ENCODE data around the gene SNTG2.

DNA sequence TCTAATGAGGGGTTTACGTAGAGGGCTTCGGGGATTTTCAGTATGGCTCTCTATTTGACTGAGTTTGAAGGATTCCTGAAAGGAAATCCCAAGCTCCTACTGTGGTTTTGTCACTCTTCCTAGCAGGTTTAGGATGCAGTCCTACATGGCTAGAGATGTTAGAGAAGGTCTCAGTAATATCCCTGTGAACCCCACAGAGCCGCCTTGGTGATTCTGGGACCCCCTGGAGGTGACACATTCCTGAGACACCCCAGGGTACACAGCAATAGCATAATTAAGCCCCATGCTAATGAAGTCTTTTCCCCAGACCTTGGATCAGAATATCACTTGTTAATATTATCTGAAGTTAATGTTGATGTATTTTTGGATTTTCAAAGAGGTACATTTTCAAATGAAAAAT is 103.8 kb downstream of the SNTG2 start:
- TF ChIP-seq CTCF (IDR thresholded peaks at IDR 0.05) (no peak), POLR2AphosphoS5 (IDR thresholded peaks at IDR 0.05) (no peak), POLR2A (IDR thresholded peaks at IDR 0.05) (no peak)

All from prostate gland (tissue), 2 donors.